ENCODE results near the gene RPL29. TPM values are rescaled to one million over a fixed set of nuclear protein-coding genes. Genes with fewer than 3 reads are reported as not detected.
A peak's percentile ranks its signal among the peaks of the same experiment; 100 is the strongest.

RPL29 gene
- total RNA-seq, 1 donor from 2014 or later = 810 TPM

DNA sequence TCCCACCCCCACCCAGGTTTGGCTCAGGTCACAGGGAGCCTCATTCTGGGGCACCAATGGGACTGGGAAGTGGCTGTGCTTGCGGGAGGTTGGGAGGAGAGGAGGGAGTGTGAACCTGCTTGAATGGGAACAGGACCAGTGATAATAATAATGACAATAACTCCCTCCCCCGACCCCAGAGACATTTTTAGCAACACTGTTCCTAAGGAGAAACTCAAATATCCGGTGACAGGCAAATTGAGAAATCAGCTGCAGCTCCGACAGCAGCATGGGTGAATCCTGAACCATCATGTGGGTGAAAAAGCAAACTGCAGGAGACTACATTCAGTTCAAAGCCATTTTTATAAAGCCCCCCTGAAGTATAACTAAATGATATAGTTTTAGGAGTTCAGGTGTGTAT, 11.6 kb upstream of the RPL29 start:
- peaks cover 14% of the 10 kb centered on the region for H3K4me1 ChIP-seq
- intact Hi-C loops (cut with DNase I) = no loop called here
- no peaks in the 10 kb centered on the region for H3K27me3 ChIP-seq
- H3K4me3 ChIP-seq = no peak overlapping the region
- H3K36me3 ChIP-seq = no peaks in the 10 kb centered on the region
- H3K9me3 ChIP-seq = no peaks in the 10 kb centered on the region
- TF ChIP-seq, protein P1, sequence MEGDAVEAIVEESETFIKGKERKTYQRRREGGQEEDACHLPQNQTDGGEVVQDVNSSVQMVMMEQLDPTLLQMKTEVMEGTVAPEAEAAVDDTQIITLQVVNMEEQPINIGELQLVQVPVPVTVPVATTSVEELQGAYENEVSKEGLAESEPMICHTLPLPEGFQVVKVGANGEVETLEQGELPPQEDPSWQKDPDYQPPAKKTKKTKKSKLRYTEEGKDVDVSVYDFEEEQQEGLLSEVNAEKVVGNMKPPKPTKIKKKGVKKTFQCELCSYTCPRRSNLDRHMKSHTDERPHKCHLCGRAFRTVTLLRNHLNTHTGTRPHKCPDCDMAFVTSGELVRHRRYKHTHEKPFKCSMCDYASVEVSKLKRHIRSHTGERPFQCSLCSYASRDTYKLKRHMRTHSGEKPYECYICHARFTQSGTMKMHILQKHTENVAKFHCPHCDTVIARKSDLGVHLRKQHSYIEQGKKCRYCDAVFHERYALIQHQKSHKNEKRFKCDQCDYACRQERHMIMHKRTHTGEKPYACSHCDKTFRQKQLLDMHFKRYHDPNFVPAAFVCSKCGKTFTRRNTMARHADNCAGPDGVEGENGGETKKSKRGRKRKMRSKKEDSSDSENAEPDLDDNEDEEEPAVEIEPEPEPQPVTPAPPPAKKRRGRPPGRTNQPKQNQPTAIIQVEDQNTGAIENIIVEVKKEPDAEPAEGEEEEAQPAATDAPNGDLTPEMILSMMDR (IDR thresholded peaks at IDR 0.05) = no peak
- no peak overlapping the region for H3K27ac ChIP-seq
- ATAC-seq = no peak
- DNase-seq = no peak

DNA sequence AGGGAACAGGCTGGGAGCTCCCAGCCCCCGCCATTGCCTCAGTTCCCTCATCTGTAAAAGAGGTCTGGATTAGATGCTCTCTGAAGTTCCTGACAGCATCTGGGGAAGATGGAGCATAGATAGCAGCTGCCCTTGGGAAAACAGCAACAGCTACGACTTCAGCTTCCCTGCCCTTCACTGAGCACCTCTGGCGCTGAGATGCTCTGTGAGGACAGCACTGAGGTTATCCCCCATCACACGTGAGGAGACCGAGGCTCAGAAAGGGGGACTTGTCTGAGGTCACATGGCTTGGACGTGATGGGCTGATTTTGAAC, 11.1 kb upstream of the RPL29 start:
- TF ChIP-seq, protein P1 (IDR thresholded peaks at IDR 0.05) = no peak
- no peak for ATAC-seq
- peaks cover 14% of the 10 kb centered on the region for H3K4me1 ChIP-seq
- no peak for DNase-seq
- H3K4me3 ChIP-seq = no peak overlapping the region
- intact Hi-C loops (cut with DNase I) = no loop called here
- no peaks in the 10 kb centered on the region for H3K9me3 ChIP-seq
- H3K27me3 ChIP-seq = no peaks in the 10 kb centered on the region
- no peaks in the 10 kb centered on the region for H3K36me3 ChIP-seq
- H3K27ac ChIP-seq = no peak overlapping the region

- intact Hi-C loops (cut with DNase I) = no loop called here
- ATAC-seq = peak; percentile 31
Observed at GRCh38 chr3:52006017-52006819, 10.5 kb upstream of the RPL29 start.

DNA sequence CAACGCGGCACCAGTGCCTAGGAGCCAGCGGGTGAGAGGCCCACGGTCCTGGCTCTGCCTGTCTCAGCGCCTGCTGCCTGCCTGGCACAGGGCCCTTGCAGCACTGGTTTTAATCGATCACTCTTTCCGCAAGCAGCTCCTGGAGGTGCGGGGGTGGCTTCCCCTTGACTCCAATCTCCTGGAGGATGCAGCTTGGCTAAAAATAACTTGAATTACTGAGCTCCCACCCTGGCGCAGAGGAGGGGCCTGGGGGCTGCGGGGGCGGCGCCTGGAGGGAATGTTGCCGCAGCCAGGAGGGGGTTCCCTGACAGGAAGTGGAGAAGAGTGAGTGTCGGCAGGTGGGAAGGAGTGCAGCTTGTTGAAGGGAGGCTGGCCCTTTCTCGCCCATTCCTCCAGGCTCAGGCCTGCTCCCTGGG, 9.9 kb upstream of the RPL29 start:
- Histone ChIP-seq H3K27ac (peak overlapping the region; percentile 42), H3K4me3 (no peak overlapping the region), H3K36me3 (no peaks in the 10 kb centered on the region), H3K9me3 (no peaks in the 10 kb centered on the region), H3K27me3 (no peaks in the 10 kb centered on the region), H3K4me1 (peaks cover 14% of the 10 kb centered on the region)
- TF ChIP-seq, protein P1 (IDR thresholded peaks at IDR 0.05) = no peak
- ATAC-seq = peak; percentile 24
- intact Hi-C loops (cut with DNase I) = no loop called here
- peak; percentile 70 for DNase-seq

More at GRCh38 chr3:52006017-52006819, 10.5 kb upstream of the RPL29 start:
- H3K9me3 ChIP-seq = no peaks in the 10 kb centered on the region
- H3K4me3 ChIP-seq = no peak overlapping the region
- DNase-seq = no peak
- TF ChIP-seq, protein P1 (IDR thresholded peaks at IDR 0.05) = no peak
- H3K27me3 ChIP-seq = no peaks in the 10 kb centered on the region
- H3K36me3 ChIP-seq = no peaks in the 10 kb centered on the region
- H3K27ac ChIP-seq = peak overlapping the region; percentile 42
- peaks cover 14% of the 10 kb centered on the region for H3K4me1 ChIP-seq

DNA sequence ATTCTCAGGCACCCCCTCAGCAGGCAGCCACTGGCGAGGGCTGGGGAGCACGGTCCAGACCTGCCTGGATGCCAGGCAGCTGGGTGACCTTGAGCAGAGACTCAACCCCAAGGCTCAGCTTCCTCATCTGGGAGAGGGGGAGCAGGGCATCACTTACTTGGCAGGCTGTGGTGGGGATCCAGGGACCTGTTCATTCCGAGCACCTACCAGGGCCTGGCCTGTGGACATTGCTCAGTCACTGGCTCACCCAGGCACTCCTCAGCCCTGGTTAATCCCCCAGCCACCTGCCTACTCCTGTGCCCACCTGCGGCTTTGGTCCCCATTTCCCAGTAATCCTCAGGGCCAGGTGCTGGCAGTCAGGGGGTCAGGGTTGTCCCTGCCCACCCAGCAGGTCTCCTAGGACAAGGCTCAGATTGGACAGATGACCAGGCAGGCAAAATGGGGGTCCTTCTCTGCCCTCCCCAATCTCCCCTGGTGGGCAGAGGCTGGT, 9.3 kb upstream of the RPL29 start:
- no peaks in the 10 kb centered on the region for H3K36me3 ChIP-seq
- intact Hi-C loops (cut with DNase I) = loop anchor here (5.0 kb wide), 3 partner anchors 47 to 142 kb away; no protein-coding TSS in a partner anchor
- ATAC-seq (no peak), DNase-seq (no peak)
- H3K4me3 ChIP-seq = no peak overlapping the region
- no peaks in the 10 kb centered on the region for H3K9me3 ChIP-seq
- TF ChIP-seq, protein P1 (IDR thresholded peaks at IDR 0.05) = no peak
- no peaks in the 10 kb centered on the region for H3K27me3 ChIP-seq
- peak overlapping the region; percentile 42 for H3K27ac ChIP-seq
- peaks cover 14% of the 10 kb centered on the region for H3K4me1 ChIP-seq

Measured in upper lobe of right lung (tissue), 1 donor.